Endothelial cell of umbilical vein (primary cell): Measurements from ENCODE around the gene GLB1L2. TPM values are rescaled to one million over a fixed set of nuclear protein-coding genes. Genes with fewer than 3 reads are reported as not detected.

Experiments used
- BruUV-seq: library from RNA; stranded (reverse); fragments of 400-500 nt; replicated peaks from 2 replicates; lab custom pipeline; 2021; lab: Mats Ljungman, UMichigan
- CTCF ChIA-PET: fragments of 300-600, 350-600 bp; sonication (Branson Sonifier 250); formaldehyde crosslinking; loops from one replicate; lab custom pipeline; 2021; ENCODE audit warnings: antibody characterized with exemption, inconsistent platforms; lab: Charles Lee
- POLR2A ChIA-PET: fragments of 300-600, 350-600 bp; sonication (Branson Sonifier 250); formaldehyde crosslinking; loops from one replicate; lab custom pipeline; 2021; ENCODE audit warnings: antibody characterized with exemption, inconsistent platforms; lab: Charles Lee
- DNase-seq: peaks from one replicate; pipeline ENCODE4 v3.0.0-alpha.2; 2011; ENCODE audit warnings: low read depth, low spot score
- FAIRE-seq: peaks from 2 replicates; lab custom pipeline; 2011; peaks lifted over from hg19 to GRCh38; lab: Jason Lieb, UNC
- H2AFZ ChIP-seq: 2 replicates; pipeline ENCODE4 v1.6.0; 2012; ENCODE audit warnings: low read depth, low read length, control low read depth, inconsistent platforms
- H3K27ac ChIP-seq: 2 replicates; pipeline ENCODE4 v1.5.1; 2011; ENCODE audit warnings: low read depth, mild to moderate bottlenecking, control low read depth, low read length, moderate library complexity; ENCODE audit not compliant: insufficient read depth
- H3K27me3 ChIP-seq, 2 experiments: 2 replicates each; pipeline versions ENCODE4 v1.6.0 to v1.6.1; 2011; ENCODE audit warnings: low read length in 2 of 2, mixed read lengths in 1 of 2; ENCODE audit not compliant: control insufficient read depth in 2 of 2, insufficient read depth in 2 of 2
- H3K36me3 ChIP-seq, 2 experiments: 2 replicates in 1 of 2; 3 replicates in 1 of 2; pipeline ENCODE4 v1.5.1; 2011; ENCODE audit warnings: low read length in 2 of 2, mild to moderate bottlenecking in 1 of 2, moderate library complexity in 1 of 2; ENCODE audit not compliant: control insufficient read depth in 2 of 2, insufficient read depth in 2 of 2; ENCODE audit errors: extremely low read depth in 1 of 2
- H3K4me1 ChIP-seq: 3 replicates; pipeline ENCODE4 v1.5.1; 2011; ENCODE audit warnings: mild to moderate bottlenecking, low read length; ENCODE audit not compliant: control insufficient read depth, insufficient read depth; ENCODE audit errors: extremely low read depth
- H3K4me2 ChIP-seq: 2 replicates; pipeline ENCODE4 v1.6.1; 2011; ENCODE audit warnings: low read length, control low read depth, mixed read lengths; ENCODE audit not compliant: insufficient read depth
- H3K4me3 ChIP-seq, 3 experiments: fragments of 200-600 bp in 1 of 3; sonication (generic), shearing (Covaris generic) in 1 of 3; replicated peaks in 1 of 3; 2 replicates each; pipeline ENCODE4 v1.5.1; 2011 to 2016; ENCODE audit warnings: control low read depth in 3 of 3, low read length in 3 of 3, mild to moderate bottlenecking in 2 of 3, inconsistent platforms in 1 of 3, low read depth in 1 of 3, moderate library complexity in 1 of 3; ENCODE audit not compliant: insufficient read depth in 1 of 3
- H3K79me2 ChIP-seq: 2 replicates; pipeline ENCODE4 v1.6.0; 2012; ENCODE audit warnings: low read length, inconsistent platforms; ENCODE audit not compliant: control insufficient read depth, insufficient read depth
- H3K9ac ChIP-seq: replicated peaks from 2 replicates; pipeline ENCODE3; 2011; ENCODE audit warnings: low read length, control low read depth; ENCODE audit not compliant: insufficient read depth; ENCODE audit errors: extremely low read depth
- H3K9me1 ChIP-seq: replicated peaks from 3 replicates; pipeline ENCODE4 v1.6.0; 2011; ENCODE audit warnings: mild to moderate bottlenecking, low read length; ENCODE audit not compliant: control insufficient read depth, insufficient read depth; ENCODE audit errors: extremely low read depth
- H3K9me3 ChIP-seq: replicated peaks from 2 replicates; pipeline ENCODE4 v1.5.1; 2012; ENCODE audit warnings: low read length, inconsistent platforms; ENCODE audit not compliant: control insufficient read depth, insufficient read depth
- H4K20me1 ChIP-seq: replicated peaks from 2 replicates; pipeline ENCODE3; 2011; ENCODE audit warnings: mild to moderate bottlenecking, low read length; ENCODE audit not compliant: control insufficient read depth, insufficient read depth; ENCODE audit errors: extremely low read depth
- EZH2 ChIP-seq: IDR thresholded peaks from 2 replicates; pipeline ENCODE4 v1.6.1; 2012; ENCODE audit warnings: borderline replicate concordance, low read depth, mild to moderate bottlenecking, moderate library complexity, low read length, inconsistent platforms; ENCODE audit not compliant: severe bottlenecking
- FOS ChIP-seq: IDR thresholded peaks from 2 replicates; pipeline ENCODE4 v1.6.1; 2011; ENCODE audit warnings: mild to moderate bottlenecking, low read length, moderate library complexity, borderline replicate concordance; ENCODE audit not compliant: insufficient read depth
- GATA2 ChIP-seq: IDR thresholded peaks from 2 replicates; pipeline ENCODE4 v1.7.0; 2011; ENCODE audit warnings: low read depth, mild to moderate bottlenecking, moderate library complexity, mixed read lengths, low read length; ENCODE audit not compliant: insufficient read length, insufficient read depth
- JUN ChIP-seq: IDR thresholded peaks from 2 replicates; pipeline ENCODE4 v1.6.1; 2011; ENCODE audit warnings: borderline replicate concordance, low read depth; ENCODE audit not compliant: insufficient read length, insufficient read depth
- MYC ChIP-seq: IDR thresholded peaks from one replicate; pipeline ENCODE4 v1.6.1; 2011; ENCODE audit warnings: mild to moderate bottlenecking, low read depth, low read length
- POLR2A ChIP-seq: IDR thresholded peaks from 2 replicates; pipeline ENCODE4 v1.6.1; 2012; ENCODE audit warnings: low read depth, mild to moderate bottlenecking, control low read depth, low read length
- POLR2AphosphoS5 ChIP-seq: IDR thresholded peaks from 2 replicates; pipeline ENCODE4 v1.6.1; 2012; ENCODE audit warnings: low read depth, mild to moderate bottlenecking, control low read depth, low read length, moderate library complexity; ENCODE audit not compliant: insufficient read depth
- dilution Hi-C: fragments of 300-500 bp; cut with MboI; formaldehyde crosslinking; loops from one replicate; pipeline ENCODE4 v1.15.0; 2019; ENCODE audit warnings: low sequenced_read_pairs; ENCODE audit not compliant: extremely low pct_ligation_motif_present
- intact Hi-C: fragments of 100-400 bp; cut with micrococcal nuclease; formaldehyde crosslinking; loops from one replicate; pipeline ENCODE4 v1.10.0; 2022
- polyA plus RNA-seq, 4 experiments: library from polyadenylated mRNA; depleted of rRNA in 3 of 4; stranded (reverse) in 3 of 4; unstranded in 1 of 4; fragments of >200 nt; gene quantifications; 2 replicates each; pipeline versions ENCODE4 v1.2.1 to v1.2.3, GENCODE V29; 2011 to 2012; ENCODE audit warnings: missing spikeins in 1 of 4
- total RNA-seq: library from RNA; stranded (reverse); gene quantifications from 2 replicates; pipeline ENCODE4 v1.2.3, GENCODE V29; 2021
- TF ChIP-seq, protein P1 (sequence below): IDR thresholded peaks from 2 replicates; pipeline ENCODE4 v1.6.1; 2011; ENCODE audit not compliant: insufficient read depth, insufficient read length
- TF ChIP-seq, protein P2 (sequence below), 2 donors: IDR thresholded peaks; 1 replicate in 1 of 2; 2 replicates in 1 of 2; pipeline ENCODE4 v1.5.1; 2011; ENCODE audit warnings: low read length in 2 of 2, mild to moderate bottlenecking in 2 of 2, moderate library complexity in 2 of 2, control low read depth in 1 of 2, inconsistent platforms in 1 of 2, low read depth in 1 of 2; ENCODE audit not compliant: insufficient read depth in 1 of 2; ENCODE audit errors: extremely low read depth in 1 of 2

GLB1L2 gene
- total and polyA plus RNA-seq, 2 donors (not counting 3 experiments of a cell fraction or from before 2014, with no cell fraction given) = 0.55 to 0.59 TPM

DNA sequence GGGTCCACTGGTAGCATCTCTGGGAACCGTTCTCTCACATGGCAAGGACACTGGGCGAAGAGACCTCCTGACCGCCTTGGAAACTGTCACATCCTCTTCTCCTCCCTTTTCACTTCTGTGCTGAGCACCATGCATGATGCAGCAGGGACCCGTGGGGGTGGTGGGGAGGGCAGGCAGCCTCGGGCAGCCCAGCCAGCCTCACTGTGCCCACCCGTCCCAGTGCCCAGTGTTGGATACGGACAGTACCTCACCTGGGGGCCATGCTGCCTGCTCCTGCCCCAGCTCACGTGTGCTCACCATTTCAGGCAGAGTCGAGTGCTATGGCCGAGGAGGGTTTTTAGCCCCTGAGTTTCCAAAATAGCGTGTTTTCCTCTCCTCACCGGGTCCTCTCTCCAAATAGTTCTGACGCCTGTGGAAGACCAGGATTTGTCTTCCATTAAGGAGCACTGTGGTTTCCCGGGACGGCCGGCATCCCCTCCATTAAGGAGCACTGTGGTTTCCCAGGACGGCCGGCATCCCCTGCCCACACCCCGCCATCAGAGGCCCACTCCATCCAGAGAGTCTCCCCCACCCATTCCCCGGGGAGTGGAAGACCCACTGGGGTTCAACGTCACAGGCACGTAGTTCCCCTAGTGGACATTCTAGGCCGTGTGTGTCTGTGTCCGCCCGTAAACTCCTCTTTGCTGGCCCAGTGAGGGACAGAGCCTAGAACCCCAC lies 57.8 kb downstream of the GLB1L2 start:
- H3K27me3 ChIP-seq = no peaks in the 10 kb centered on the region
- no peak overlapping the region for H3K4me2 ChIP-seq
- no peak overlapping the region for H3K9ac ChIP-seq
- no peaks in the 10 kb centered on the region for H3K9me3 ChIP-seq
- dilution Hi-C loops = no loop called here
- no peak overlapping the region for H3K27ac ChIP-seq
- DNase-seq = no peak
- ChIA-PET CTCF (no interaction called here), POLR2A (no interaction called here)
- no peaks in the 10 kb centered on the region for H3K4me1 ChIP-seq
- TF ChIP-seq, protein P1, sequence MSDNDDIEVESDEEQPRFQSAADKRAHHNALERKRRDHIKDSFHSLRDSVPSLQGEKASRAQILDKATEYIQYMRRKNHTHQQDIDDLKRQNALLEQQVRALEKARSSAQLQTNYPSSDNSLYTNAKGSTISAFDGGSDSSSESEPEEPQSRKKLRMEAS = no peak
- no peak for TF ChIP-seq FOS
- TF ChIP-seq JUN = no peak
- no peak for TF ChIP-seq EZH2
- H4K20me1 ChIP-seq = no peaks in the 10 kb centered on the region
- H3K4me3 ChIP-seq = no peak overlapping the region
- intact Hi-C loops = no loop called here
- no peak overlapping the region for H2AFZ ChIP-seq
- BruUV-seq = no TSS peak
- H3K9me1 ChIP-seq = no peaks in the 10 kb centered on the region
- no peak for FAIRE-seq
- no peaks in the 10 kb centered on the region for H3K36me3 ChIP-seq
- H3K79me2 ChIP-seq = no peaks in the 10 kb centered on the region

DNA sequence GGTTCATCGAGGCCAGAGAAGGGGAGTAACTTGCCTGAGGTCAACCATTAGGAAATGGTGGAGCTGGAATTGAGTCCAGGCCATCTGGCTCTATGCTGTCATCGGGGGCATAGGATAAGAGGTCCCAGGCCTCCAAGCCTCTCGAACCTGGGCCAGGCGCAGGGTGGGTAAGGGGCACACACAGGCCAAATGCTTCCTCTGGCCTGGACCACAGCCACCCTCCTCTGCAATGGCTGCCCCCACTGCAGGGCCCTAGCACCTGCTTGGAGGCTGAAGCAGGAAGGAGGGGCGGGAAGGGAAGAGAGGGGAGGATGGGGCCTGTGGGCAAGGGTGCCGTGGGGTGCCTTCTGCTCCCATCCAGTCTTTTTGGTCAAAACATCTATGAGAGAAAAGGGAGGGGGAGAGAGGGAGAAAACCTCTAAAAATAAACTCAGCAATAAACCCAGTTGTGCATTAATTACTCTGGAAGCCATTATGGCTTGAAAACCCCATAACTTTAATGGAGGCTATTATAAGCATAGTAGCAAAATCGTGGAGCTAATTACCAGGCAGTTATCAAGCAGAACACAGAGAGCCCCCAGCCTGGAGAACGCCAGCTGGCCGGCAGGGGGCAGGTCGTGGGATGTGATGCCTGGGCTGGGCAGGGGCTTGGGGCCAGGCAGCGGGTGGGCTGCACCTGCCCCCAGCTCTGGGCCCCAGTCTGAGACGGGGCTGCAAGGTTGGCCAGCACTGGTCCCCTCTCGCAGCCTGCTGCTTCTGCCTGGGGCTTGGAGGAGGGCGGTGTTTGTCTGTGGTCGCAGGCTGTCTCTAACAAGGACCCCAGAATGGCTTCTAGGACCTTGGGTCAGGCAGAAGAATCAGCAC lies 59.1 kb downstream of the GLB1L2 start:
- H3K36me3 ChIP-seq = no peaks in the 10 kb centered on the region
- H3K79me2 ChIP-seq = no peaks in the 10 kb centered on the region
- H3K9me1 ChIP-seq = no peaks in the 10 kb centered on the region
- dilution Hi-C loops = no loop called here
- no peak overlapping the region for H3K27ac ChIP-seq
- no peak overlapping the region for H3K4me2 ChIP-seq
- H3K9ac ChIP-seq = no peak overlapping the region
- DNase-seq (no peak), FAIRE-seq (no peak)
- ChIA-PET POLR2A (no interaction called here), CTCF (no interaction called here)
- H4K20me1 ChIP-seq = no peaks in the 10 kb centered on the region
- H3K4me1 ChIP-seq = no peaks in the 10 kb centered on the region
- TF ChIP-seq JUN (no peak), MYC (no peak), POLR2A (no peak), FOS (no peak), EZH2 (no peak), POLR2AphosphoS5 (no peak), GATA2 (no peak)
- TF ChIP-seq, protein P1 = no peak
- TF ChIP-seq, protein P2, sequence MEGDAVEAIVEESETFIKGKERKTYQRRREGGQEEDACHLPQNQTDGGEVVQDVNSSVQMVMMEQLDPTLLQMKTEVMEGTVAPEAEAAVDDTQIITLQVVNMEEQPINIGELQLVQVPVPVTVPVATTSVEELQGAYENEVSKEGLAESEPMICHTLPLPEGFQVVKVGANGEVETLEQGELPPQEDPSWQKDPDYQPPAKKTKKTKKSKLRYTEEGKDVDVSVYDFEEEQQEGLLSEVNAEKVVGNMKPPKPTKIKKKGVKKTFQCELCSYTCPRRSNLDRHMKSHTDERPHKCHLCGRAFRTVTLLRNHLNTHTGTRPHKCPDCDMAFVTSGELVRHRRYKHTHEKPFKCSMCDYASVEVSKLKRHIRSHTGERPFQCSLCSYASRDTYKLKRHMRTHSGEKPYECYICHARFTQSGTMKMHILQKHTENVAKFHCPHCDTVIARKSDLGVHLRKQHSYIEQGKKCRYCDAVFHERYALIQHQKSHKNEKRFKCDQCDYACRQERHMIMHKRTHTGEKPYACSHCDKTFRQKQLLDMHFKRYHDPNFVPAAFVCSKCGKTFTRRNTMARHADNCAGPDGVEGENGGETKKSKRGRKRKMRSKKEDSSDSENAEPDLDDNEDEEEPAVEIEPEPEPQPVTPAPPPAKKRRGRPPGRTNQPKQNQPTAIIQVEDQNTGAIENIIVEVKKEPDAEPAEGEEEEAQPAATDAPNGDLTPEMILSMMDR (IDR thresholded peaks at IDR 0.05; ENCODE audit: extremely low read depth in 1 of 2, insufficient read depth in 1 of 2, low read depth in 1 of 2, low read length in 2 of 2) = no peak
- H3K4me3 ChIP-seq = no peak overlapping the region
- no peaks in the 10 kb centered on the region for H3K9me3 ChIP-seq
- no peak overlapping the region for H2AFZ ChIP-seq
- intact Hi-C loops = no loop called here
- H3K27me3 ChIP-seq = no peaks in the 10 kb centered on the region
- BruUV-seq = no TSS peak
